DOHH2 (cell line): ENCODE data around the gene APOLD1.

Experiments used
- CTCF ChIP-seq: fragments of 200-600 bp; sonication (generic); IDR thresholded peaks from one replicate; pipeline ENCODE4 v1.5.1; 2014; ENCODE audit warnings: antibody characterized with exemption, mild to moderate bottlenecking, low read depth, low read length; ENCODE audit not compliant: poor library complexity, severe bottlenecking
- EZH2phosphoT487 ChIP-seq: fragments of 200-600 bp; sonication (generic); IDR thresholded peaks from 2 replicates; pipeline ENCODE4 v1.6.1; 2017; ENCODE audit warnings: borderline replicate concordance, mild to moderate bottlenecking, antibody characterized with exemption, low read length, moderate library complexity, mixed read lengths

DNA sequence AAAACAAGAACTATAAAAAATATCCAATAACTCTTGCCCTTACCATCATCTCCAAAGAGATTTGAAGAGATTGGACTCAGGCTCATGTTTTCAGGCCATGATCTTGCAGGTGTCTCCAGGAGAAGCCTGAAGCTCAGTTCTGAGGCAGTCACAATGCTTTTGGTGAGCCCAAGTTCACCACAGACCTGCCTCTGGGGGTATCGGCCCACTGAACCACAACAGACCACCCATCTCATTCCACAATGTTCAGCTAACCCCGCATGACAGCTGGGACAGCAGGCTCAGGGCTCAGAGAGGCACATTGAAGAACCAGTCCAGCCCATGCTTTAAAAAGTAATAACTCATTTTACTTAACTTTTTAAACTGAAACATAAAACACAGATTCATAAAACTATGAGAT is 28.3 kb upstream of the APOLD1 start:
- TF ChIP-seq CTCF (no peak), EZH2phosphoT487 (no peak)
